HG03457 (cell line): ENCODE data around the gene MAP3K21.

Source experiments
- ATAC-seq: cut with Tn5 transposase; IDR thresholded peaks from one replicate; pipeline ENCODE4 v1.9.1; 2021; ENCODE audit warnings: moderate number of reproducible peaks; ENCODE audit not compliant: unreplicated experiment

Gene MAP3K21

GRCh38 chr1:233327651-233328141, at the start of gene MAP3K21:
Gene MAP3K21 (plus strand): TSS chr1:233327724. CDS start chr1:233328029, 305 bp downstream.
- peak; percentile 26 for ATAC-seq

GRCh38 chr1:233278631-233279030, 48.9 kb upstream of the MAP3K21 start:
- ATAC-seq = no peak

DNA sequence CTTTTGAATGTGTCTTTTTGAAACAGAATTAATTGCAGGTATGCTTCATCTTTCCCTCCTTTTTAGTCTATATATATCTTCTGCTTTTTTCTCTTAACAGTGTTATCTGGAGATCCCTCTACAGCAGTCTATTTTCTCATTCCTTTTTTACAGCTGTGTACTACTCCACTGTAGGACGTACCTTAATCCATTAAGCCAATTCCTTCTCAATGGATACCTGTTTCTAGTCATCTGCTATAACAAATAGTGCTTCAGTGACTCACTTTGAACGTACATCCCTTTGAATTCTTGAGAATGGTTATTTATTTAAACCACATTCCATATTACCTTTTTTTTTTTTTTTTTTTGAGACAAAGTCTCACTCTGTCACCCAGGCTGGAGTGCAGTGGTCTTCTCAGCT, 47.6 kb upstream of the MAP3K21 start:
- no peak for ATAC-seq

DNA sequence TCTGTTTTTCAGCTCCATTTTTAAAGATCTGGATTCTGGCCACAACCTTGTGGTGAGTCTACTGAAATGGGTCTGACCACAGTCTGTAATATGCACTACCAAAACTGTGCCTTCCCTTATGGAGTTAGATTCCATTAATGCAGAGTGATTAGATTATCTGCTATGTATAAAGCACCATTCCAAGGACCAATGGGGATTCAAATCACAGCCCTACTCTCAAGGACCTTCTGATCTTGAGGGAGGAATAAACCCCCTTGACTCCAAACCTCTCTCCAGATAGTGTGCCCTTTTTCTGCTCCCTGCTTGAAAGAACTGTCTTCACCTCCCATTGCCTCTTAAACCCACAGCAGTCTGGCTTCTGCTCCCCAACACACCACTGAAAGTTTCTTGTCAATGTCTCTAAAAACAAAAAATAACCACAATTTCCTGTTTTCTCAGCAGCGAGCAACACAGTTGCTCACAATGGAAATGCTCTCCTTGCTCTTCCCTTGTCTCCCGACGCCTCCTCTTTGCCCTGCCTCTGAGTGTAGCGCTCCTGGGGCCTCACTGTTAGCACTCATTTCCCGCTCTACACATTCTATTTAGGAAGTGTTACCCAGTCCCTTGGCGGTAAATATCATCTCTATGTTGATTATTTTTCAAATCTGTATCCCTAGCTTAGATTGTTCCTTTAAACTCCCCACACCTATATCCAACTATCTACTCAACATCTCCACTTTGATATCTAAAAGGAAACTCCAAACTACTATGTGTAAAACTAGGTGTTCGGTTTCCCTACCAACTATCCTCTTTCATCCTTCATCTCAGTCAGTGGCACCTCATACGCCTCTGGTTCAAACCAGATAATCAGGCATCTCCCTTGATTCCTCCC, 45.6 kb upstream of the MAP3K21 start:
- ATAC-seq = peak; percentile 89

DNA sequence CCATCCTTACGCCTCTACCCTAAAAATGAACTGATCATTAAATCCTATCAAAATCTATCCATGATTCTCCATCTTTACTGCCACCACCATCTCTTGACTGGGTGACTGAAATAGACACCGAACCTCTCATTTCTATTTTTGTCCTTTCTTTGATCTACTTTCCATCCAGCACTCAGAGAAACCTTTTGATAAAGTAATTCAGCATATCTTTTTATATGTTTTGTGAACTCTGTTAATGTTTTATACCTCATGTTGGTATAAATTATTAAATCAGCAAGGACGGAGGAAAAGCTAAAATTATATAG, 45.0 kb upstream of the MAP3K21 start:
- ATAC-seq = no peak

DNA sequence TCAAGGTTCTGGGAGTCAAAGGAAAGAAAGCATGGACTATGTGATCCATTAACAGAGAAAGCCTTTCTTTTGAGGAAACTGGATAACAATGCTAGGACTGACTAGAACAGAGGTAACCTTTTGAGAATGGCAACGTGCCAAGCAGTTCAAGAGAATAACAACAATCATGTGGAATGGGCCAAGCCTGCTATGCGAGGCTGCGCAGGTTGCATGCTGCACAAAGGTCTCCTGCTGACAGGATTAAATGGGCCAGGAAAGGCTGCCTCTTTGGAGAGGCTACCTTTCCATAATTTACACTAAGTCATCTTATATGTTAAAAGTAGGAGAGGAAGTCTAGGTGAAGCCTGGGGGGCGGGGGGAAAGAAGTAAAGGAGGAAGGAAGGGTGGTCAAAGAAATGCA, 37.8 kb upstream of the MAP3K21 start:
- ATAC-seq = no peak

DNA sequence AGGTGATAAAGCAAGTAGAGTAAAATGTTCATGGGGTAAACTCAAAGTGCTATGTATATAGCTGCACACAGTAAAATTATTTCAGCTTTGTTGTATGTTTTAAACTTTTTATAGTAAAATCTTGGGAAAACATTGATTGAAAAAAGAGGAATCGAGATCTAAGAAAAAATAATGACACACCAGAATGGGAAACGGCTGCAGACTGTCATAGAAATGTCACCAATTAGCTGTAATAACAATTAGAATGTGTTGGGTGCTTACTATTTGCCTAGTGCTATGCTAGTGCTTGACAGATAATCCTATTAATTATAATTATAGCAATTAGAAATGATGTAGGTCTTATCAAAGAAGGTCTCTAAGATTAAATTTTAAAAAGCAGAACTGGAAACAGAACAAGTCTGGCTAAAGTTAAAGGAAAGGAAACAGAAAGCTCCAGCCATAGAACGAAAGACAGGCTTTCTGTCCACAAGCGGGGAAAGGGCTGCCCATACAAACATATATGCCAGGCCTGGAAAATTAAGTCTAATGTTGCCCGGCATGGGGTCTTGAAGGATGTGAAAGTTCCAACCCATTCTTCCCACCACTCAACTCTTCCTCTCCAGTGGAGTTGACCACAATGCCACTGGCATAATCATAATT, 37.0 kb upstream of the MAP3K21 start:
- ATAC-seq = no peak

DNA sequence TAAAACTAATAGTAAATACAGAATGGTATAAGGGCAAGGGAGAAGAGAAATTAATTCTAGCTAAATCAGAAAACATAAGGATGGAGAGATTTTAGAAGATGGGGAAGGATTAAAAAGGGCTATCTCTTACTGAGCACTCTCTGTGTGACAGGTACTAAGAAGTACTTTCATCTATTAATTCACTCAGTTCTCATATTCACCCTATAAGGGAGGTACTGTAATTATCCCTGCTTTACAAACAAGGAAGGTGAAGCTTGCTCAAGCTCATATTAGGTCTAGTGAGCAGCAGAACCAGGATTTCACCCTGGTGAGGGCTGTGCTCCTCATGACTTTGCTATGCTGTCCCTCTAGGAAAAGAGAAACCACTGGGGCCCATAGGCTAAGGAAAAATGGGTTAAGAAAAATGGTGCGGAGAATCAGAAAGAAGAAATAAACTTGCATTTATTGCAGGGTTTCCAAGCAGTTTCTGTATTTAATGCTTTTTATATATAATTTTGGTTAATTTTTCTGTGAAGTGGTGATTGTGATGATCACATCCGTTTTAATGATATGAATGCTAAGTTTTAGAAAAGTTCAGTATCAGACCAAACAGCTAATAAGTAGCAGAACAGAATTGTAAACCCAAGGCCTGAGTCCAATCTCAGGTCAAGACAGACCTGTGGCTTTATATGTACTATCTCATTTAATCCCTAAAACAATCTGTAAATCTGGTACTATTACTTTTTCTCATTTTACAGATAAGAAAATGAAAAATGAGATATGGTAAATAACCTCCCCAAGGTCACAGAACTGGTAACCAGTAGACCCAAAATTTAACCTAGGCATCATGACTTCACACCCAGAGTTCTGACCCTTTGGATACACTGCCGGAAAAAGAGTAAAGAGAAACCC, 33.7 kb upstream of the MAP3K21 start:
- no peak for ATAC-seq

- peak; percentile 23 for ATAC-seq
Measured at GRCh38 chr1:233294913-233295236, 32.6 kb upstream of the MAP3K21 start.

GRCh38 chr1:233295237-233295974, 32.1 kb upstream of the MAP3K21 start, which contains the start of gene PCNX2:
Gene PCNX2 (minus strand): TSS chr1:233295725. CDS start chr1:233295478, 247 bp downstream.
- peak; percentile 96 for ATAC-seq

DNA sequence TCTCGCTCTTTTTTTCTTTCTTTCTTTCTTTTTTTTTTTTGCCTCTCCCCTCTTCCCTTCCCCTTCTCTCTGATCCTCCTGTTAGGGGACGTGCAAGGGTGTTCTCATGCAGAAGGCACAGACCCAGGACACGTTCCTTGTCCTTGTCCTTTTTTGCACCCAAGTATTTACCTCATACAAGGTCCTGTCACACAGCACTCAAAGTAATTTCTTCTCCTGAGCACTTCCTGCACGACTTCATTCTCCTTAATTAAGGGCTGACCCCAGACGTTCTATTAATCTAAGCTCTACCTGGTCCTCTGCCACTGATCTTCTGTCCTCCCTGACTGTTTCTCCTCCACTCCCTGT, 31.6 kb upstream of the MAP3K21 start:
- no peak for ATAC-seq

DNA sequence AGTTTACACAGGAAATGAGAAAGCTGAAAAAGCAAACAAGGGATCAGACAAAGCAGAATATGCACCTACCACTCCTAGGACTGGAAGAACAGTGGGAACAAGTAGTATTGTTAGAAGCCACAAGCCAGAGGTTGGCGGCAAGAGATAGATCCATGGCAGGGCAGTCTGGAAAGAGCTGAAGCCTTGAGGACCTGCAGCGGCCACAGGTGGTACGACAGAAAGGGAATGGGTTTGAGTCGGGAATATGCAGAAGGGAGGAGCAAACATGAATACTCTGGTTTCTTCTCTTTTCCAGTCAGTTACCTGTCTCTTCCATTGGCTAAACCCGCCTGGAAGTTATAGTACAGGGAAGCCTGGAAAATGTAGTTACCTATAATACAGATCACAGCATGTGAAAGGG, 28.1 kb upstream of the MAP3K21 start:
- ATAC-seq = no peak

DNA sequence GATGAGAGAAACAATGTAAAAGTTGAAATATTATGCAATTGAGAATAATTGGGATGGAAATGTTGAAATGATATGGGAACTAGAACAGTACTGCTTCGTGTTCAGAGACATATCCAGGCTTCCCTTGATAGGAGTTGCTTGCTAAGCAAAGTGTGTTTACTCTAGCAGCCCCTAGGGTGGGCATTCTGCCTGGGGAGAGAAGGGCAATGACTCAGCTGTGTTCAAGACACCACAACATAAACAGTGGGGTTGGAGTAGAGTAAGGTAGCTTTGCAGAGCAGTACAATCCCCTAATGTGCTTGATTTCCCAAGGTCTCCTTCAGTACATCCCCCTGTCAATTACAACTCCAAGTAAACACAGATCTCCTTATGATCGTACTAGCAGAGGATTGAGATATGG, 27.2 kb upstream of the MAP3K21 start:
- no peak for ATAC-seq

DNA sequence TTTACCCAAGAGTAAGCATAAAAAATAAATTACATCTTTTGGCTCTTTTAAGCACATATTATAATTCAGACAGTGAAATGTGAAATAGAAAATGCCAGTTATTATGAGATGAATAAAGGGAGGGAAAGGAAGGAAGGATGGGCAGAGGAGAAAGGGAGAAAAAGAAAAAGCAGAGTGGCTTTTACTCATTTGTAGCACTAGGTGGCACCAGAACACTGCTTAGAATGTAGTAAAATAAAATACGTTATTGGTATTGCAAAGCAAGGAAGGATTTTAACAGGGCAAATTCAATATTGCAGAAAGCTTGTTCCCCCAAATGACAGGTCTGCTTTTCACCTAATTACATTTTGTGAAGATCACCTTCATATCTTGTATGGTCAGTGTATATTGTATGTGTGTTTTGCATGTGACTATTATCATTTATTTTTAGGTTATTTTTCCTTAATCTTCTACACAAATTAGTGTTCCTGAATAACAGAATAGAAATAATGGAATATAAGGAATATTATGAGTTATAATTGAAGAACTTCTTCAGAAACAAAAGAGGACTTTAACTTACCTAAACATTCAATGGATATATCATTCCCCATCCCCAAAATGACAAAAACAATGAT, 22.9 kb upstream of the MAP3K21 start:
- ATAC-seq = no peak

DNA sequence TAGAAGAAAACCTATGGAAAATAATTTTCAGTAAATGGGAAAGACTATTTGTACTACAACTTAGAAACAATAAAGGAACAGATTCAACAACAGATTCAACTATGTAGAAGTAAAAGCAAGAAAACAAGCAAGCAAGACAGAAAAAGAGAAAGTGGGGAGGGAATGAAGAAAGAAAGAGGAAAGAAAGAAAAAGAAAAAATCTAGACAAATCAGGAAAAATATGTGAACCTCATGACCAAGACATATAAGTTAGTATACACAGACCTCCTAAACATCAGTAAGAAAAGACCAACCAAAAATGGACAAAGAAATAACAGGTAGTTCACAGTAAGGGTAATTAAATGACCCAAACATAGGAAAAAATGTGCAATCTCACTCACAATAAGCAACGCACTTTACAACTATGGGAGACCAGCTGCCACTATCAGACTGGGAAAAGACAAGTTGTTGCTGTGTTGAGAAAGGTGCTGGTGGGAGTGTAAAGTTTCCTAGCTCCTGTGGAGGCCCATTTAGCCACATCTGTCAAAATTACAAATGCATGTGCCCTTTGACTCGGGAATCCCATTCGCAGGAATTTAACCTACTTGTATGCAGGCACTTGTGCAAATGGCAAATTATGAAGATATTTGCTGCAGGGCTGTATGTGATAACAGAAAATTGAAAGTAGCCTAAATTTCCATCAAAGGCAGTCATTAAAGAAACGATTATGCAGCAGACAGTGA, 13.9 kb upstream of the MAP3K21 start:
- no peak for ATAC-seq

- no peak for ATAC-seq
Measured at GRCh38 chr1:233315718-233316301, 11.7 kb upstream of the MAP3K21 start.

DNA sequence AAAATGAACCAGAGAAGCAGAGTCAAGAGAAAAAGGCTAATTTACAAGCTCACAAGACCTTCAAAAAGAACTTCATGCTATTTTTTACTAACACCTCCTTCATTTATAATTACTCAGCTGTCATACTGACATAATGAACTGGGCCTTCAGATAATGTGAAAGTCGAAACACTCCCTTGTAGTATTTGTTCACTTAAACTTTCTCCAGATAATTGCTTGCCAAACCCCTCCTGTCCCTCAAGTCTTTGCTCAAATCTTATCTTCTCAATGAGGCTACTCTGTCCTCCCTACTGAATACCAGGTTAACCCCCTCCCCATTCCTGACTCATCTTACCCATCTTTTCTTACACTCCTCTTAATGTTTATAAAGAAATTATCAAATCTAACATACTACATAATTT, 11.1 kb upstream of the MAP3K21 start:
- ATAC-seq = no peak

DNA sequence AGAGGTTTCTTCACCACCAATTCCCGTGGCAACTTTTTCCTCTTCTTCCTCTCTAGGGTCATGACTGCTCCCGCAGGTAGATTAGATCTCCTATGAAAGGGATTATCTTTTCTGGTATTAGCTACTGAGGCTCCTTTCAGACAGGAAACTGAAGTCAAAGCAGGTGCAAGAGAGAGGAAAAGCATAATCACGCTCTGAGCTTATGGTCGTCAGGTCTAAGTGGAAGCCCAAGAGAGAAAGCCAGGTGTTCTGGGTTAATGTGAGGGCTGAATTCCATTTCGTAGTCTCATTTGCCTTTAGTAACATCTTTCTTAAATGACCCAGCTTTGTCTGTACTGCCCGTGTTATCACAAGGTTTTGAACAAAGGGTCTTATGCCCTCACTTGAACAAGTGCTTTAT, 8.3 kb upstream of the MAP3K21 start:
- no peak for ATAC-seq

DNA sequence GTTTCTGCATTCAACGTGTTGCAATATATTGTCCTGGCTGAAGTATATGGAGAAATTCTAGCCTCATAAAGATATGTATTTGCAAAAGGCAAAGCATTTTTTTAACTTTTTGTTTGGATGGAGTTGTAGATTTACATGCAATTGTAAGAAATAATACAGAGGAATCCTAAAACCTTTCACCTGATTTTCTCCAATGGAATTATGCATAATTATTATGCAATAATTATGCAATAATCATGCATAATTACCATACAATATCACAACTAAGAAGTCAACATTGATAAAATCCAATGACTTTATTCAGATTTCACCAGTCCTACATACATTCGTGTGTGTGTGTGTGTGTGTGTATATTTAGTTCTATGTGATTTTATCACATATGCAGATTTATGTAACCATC, 7.5 kb upstream of the MAP3K21 start:
- no peak for ATAC-seq
